ENCODE results near the gene CNOT11.

GRCh38 chr2:101305035-101305434, 52.3 kb downstream of the CNOT11 start:
- no peak for TF ChIP-seq EZH2 (IDR thresholded peaks at IDR 0.05; ENCODE audit: insufficient read depth, poor library complexity, severe bottlenecking)
- TF ChIP-seq EZH2phosphoT487 (IDR thresholded peaks at IDR 0.05; ENCODE audit: insufficient read depth, low read depth) = no peak
